HG02885 (cell line): ENCODE results near the gene PDZD8.

Experiments used
- ATAC-seq: cut with Tn5 transposase; IDR thresholded peaks from one replicate; pipeline ENCODE4 v1.9.1; 2021; ENCODE audit warnings: mild to moderate bottlenecking; ENCODE audit not compliant: unreplicated experiment, poor library complexity

Gene PDZD8

DNA sequence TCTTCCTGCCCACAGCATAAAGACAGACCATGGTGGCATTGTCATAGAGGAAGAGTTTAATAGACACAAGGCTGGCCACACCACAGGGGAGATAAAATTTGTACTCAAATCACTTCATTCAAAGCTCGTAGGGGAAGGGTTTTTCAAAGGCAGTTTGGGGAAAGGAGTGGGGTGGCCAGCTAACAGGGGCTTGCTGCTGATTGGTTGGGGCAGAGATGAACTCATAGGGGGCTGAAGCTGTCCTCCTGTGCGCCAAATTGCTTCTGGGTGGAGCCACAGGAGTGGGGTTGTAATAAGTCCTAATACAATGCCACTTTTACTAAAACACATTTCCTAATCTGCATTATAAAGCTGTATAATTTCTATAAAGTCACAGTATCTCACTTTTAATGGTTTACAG is 22.5 kb downstream of the PDZD8 start:
- ATAC-seq = no peak

GRCh38 chr10:117351996-117352395 is 23.2 kb downstream of the PDZD8 start:
- no peak for ATAC-seq

DNA sequence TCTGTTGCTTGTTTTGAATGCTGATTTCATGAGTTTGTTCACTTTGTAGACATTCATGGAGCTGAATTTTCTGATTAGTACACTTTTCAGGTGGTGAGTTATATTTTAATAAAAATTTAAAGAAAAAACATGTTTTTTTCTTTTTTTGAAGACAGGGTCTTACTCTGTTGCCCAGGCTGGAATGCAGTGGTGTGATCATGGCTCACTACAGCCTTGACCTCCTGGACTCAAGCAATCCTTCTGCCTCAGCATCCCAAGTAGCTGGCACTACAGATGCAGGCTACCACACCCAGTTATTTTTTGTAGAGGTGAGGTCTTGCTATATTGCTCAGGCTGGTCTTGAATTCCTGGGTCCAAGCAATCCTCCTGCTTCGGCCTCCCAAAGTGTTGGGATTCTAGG is 23.7 kb downstream of the PDZD8 start:
- ATAC-seq = no peak

DNA sequence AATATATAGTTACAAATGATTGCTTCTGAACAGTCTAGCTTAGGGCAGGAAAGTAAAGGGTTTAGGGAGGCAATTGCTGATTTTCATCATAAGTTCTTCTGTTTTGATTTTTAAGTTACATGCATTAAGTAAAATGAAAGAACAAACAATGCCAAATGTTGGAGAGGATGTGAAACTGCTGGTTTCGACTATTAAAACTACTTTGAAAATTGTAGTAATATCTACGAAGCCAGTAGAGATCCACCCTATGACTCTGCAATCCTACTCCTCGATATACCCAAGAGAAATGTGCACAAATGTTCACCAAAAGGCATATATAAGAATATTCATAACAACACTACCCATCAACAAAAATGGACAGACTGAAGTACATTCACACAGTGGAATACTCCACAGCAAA is 24.3 kb downstream of the PDZD8 start:
- no peak for ATAC-seq

DNA sequence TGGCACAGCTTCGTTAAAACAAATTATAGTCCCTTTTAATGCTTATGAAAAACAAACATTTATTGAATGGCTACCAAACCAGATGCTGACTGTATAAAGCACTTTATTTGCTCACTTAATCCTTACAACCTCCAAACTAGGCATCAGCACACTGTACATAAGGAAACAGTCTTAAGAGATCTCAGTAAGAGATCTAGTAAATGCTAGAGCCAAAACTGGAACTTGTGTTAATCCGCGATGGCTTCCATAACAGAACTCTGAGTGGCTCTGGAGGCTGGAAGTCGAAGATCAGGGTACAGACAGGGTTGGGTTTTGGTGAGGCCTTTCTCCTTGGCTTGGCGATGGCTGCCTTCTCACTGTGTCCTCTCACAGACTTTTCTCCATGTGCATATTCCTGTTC is 27.0 kb downstream of the PDZD8 start:
- ATAC-seq = no peak

- ATAC-seq = no peak
Observed at GRCh38 chr10:117346574-117346973, 28.7 kb downstream of the PDZD8 start.

DNA sequence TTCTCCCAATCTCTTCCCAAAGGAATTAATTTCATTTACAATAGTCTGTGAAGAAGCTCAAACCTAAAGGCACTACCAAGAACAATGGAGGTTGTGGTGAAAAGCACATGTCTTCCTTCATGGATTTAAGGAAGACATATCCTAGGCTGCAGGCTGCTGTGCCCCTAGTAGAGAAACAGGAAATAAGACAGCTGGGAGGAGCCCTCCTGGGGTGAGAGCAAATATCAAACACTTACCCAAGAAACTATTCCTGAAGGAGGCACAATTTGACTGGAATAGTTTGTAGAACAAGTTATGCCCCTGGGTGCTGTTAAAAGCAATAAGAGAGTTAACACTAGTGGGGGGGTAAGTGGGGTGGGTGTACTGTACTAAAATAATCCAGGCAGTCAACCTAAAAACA is 30.1 kb downstream of the PDZD8 start:
- ATAC-seq = no peak

DNA sequence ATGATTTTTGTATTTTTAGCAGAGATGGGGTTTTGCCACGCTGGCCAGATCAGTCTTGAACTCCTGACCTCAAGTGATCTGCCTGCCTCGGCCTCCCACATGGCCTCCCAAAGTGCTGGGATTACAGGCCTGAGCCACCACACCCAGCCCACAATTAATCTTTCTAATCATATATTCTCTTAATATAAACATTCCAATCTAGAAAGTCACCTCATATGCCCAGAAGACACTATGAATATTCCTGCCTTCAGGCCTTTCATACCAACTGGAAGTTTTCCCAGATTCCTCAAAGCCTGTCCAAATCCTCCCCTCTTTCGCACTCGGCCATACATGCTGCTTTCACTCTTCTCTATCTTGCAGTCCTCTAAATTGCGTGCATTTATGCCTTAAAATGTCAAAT is 32.6 kb downstream of the PDZD8 start:
- peak; percentile 20 for ATAC-seq

DNA sequence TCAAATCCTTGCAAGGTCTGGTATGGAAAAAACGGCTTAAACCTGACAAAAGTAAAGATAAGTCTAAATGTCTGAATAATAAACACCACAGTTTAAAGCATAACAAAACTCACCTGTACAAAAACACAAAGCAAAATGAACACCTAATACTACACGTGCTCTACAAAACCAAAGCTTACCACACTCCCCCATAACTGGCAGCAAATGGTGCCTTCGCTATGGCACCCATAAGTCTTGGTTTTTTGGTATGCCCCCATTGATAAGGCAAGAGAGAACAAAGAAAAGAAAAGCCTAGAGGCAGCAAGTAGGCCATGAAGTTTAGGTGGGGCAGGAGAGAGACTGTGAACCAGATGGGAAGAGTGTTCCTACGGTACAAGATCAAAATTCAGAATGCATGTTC is 34.2 kb downstream of the PDZD8 start:
- ATAC-seq = no peak

DNA sequence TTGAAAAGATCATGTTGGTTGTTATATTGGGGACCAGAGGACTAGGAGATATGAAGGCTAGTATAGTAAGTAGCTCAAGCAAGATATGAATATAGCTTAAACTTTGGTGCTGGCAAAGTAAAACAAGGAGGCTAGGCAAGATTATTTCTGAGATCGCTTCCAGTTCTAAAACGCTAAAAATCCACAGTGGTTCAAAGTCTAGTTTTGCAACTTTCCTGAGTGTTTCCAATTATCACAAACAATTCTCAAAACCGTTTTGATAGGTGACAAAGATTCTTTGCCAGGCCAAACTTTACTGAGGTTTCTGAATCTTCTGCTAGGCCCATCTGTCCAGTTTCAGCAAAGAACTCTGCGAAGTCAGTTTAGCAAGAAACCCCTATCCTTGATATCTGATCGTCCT is 35.3 kb downstream of the PDZD8 start:
- no peak for ATAC-seq

GRCh38 chr10:117339578-117339977 is 35.7 kb downstream of the PDZD8 start:
- no peak for ATAC-seq

GRCh38 chr10:117334926-117335325 is 40.3 kb downstream of the PDZD8 start:
- no peak for ATAC-seq

DNA sequence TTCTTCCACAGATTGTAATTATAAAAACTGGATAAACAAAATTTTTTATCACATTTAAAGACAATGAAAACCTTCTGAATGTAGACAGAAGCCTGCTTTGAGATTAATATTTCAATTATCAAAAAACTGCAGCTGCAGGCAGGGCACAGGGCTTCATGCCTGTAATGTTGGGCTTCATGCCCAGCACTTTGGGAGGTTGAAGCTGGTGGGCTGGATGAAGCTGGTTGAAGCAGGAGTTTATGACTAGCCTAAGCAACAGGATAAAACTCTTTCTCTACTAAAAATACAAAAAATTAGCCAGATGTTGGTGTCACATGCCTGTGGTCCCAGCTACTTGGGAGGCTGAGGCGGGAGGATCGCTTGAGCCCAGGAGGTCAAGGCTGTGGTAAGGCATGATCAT is 41.2 kb downstream of the PDZD8 start:
- no peak for ATAC-seq

GRCh38 chr10:117327262-117327661 is 48.0 kb downstream of the PDZD8 start:
- no peak for ATAC-seq

DNA sequence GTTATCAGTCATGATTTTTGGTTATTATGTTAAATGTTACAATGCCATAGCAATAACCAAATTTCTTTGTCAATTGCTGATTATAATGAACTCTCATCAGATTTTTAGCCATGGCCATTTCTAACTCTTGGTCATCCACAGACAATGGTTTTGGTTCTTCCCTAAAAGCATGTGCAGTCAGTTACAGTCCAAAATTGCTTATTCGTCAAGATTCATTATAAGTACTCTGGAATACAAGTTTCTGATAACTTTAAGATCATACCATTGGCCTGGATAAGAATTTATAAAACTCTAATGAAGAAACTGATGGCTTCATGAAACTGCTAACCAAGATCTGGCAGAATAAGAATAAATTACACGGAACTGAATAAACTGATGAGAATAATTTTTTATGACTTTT is 50.9 kb downstream of the PDZD8 start:
- no peak for ATAC-seq

GRCh38 chr10:117322260-117322659 is 53.0 kb downstream of the PDZD8 start:
- no peak for ATAC-seq

DNA sequence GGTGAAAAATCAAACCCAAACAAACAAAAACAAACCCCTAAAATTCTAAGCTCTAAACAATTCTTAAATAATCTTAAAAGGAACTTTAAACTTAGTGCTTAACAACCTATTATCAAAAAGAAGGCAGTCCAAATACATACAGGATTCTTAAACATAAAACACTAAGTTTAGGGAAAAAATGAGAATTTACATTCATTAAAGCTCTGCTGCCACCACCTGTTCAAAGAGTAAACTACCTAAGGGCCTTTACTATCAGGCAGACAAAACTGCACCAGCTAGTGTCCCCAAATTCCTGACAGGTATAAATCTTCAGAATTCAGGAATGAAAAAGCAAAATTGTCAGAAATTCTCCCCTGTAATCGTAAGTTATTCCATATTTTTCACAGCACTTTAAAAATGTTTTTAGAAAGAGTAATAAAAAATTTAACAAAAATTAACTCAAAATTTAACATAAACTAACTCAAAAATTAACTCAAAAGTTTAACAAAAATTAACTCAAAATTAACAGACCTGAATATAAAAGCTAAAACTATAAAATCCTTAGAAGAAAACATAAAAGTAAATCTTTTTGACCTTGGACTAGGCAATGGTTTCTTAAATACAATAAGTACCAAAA is 55.1 kb downstream of the PDZD8 start:
- ATAC-seq = peak; percentile 69

DNA sequence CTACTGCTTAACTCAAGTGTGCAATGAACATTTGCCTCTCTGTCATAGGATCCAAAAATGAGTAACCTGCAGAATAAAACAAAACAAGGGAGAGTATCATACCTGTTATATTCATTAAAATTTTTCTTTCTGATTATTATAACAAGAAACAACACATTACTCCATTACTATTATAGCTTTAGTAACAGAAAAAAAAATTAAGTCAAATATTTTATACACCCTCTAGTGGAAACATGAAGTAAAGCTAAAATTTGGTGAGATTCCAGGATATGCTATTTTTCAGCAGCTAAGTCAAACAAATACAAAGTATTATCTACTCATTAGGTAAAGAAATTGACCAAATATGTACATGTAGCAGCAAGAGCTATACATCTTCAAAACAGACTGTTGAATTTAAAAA is 56.3 kb downstream of the PDZD8 start:
- ATAC-seq = no peak

DNA sequence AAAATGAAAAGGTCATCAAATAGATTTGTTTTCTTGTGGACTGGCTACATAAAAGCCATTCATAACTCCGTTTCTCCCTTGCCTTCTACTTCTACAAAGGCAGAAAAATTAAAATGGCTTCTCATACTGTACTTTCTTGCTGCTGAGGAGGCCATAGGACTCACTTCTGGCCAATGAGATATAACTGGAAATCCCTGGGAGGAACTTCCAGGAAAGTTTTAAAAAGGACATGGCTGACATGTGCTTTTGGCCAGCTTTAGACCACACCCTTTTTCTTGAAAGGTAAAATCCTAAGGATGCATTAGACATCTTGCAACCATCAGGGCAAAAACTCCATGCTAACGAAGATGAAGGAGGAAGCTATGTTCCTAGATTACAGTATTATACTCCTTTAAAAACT is 58.5 kb downstream of the PDZD8 start:
- ATAC-seq = no peak

DNA sequence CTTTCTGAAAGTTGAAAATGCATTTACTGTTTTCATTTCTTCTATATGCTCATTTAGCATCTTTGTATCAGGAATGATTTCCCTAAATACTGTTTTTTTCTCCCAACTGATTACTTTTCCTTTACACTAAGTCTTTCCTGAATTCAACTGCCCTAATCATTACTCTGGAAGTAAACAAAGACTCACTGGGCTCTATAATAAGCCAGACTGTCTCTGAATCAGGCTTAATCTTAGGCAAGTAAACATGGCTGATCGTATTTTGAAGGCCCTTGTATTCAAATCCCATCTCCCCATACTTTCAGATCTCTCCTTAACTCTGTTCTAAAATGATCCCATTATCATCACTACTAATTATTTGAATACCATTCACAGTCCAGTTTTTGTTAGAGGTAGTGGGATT is 61.6 kb downstream of the PDZD8 start:
- ATAC-seq = no peak

DNA sequence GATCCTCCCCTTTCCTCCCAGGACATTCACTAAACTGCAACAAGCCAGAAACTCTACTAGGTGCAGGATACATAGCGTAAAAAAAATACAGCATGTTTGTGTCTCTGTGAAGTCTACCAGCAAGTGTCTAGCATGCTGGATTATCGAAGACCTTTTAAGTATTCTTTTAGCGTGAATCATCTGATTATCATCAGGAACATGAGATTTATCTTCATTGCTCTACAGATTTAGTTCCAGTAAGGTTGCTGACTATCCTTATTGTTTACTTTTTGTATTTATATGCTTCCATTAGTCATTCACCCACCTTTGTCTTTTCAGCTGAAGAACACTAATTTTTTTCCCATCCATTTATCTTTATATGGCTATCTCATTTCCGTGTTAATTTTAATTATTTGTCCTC is 62.8 kb downstream of the PDZD8 start:
- no peak for ATAC-seq

DNA sequence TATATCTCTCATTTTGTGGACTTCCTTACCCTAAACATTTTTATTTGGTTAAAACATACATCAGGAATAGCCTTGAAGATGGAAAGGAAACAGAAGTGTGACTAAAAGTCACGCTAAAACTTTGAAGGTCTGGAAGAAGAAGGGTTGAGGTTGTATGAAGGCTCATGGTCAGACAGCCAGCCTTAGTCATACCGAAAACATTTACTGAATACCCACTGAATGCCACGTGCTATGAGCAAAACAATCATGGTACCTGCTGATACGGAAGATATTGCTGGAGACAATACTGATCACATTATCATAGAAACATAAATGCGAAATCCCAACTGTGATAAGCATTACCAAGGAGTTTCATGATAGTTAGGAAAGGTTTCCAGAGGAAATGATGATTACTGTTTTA is 64.0 kb downstream of the PDZD8 start:
- no peak for ATAC-seq

DNA sequence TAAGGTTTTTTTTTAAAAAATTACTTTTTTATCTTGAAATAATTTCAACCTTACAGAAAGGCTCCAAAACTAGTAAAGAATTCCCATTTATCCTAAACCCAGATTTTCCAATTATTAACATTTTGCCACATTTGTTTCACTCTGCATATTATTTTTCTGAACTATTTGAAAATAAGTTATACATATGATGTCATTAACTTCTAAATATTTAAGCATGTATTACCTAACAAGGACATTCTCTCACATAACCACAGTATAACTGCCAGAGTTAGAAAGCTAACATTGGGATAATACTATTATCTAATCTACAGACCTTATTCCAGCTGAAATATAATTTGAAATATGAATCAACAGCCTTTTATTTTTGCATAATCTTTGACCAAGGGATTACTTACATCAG is 68.6 kb downstream of the PDZD8 start:
- no peak for ATAC-seq
